Coronary artery (tissue), 2 donors: ENCODE results near the gene CDC34.
A peak's percentile ranks its signal among the peaks of the same experiment; 100 is the strongest.

ENCODE experiments used
- DNase-seq: peaks from one replicate; pipeline ENCODE4 v3.0.0-alpha.2; 2017; ENCODE audit warnings: low spot score
- H3K27ac ChIP-seq, 2 donors: fragments of 200-600 bp; sonication (generic); one replicate each; pipeline ENCODE4 v1.5.1; 2016 to 2019
- H3K4me3 ChIP-seq: fragments of 200-600 bp; sonication (generic); 2 replicates; pipeline ENCODE4 v1.5.1; 2016; ENCODE audit warnings: mild to moderate bottlenecking, moderate library complexity
- TF ChIP-seq, protein P1 (sequence below): fragments of 200-600 bp; sonication (generic); IDR thresholded peaks from one replicate; pipeline ENCODE4 v1.5.1; 2019; ENCODE audit warnings: antibody characterized with exemption

Gene CDC34

DNA sequence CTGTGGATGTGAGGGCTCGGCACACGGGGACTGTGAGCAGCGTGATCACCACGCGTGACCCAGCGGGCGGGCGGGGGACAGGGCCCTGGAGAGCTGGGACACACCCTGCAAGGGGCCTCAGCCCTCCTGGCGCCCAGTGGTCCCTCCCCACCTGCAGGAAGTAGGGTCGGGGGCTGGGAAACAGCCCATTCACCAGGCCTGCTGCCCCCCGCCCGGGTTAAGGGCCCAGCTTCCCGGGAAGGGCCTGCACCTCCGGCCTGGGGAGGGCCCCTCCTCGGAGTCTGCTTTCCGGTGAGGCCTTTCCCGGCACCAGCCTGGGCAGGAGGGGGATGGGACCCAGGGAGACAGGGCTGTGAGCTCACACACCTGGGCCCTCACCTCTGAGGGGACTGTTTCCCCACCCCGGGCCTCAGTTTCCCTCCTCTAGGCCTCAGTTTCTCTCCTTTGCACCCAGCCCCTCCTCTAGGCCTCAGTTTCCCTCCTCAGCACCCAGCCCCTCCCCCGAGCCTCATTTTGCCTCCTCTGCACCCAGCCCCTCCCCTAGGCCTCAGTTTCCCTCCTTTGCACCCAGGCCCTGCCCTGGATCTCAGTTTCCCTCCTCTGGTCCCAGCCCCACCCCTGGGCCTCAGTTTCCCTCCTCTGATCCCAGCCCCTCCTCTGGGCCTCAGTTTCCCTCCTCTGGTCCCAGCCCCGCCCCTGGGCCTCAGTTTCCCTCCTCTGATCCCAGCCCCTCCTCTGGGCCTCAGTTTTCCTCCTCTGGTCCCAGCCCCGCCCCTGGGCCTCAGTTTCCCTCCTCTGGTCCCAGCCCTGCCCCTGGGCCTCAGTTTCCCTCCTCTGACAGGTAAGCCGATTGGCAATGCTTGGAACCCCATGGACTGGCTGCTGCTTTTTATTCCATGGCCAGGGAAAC lies 37.1 kb upstream of the CDC34 start:
- no peak overlapping the region for H3K4me3 ChIP-seq
- H3K27ac ChIP-seq = no peak overlapping the region
- no peak for DNase-seq
- TF ChIP-seq, protein P1, sequence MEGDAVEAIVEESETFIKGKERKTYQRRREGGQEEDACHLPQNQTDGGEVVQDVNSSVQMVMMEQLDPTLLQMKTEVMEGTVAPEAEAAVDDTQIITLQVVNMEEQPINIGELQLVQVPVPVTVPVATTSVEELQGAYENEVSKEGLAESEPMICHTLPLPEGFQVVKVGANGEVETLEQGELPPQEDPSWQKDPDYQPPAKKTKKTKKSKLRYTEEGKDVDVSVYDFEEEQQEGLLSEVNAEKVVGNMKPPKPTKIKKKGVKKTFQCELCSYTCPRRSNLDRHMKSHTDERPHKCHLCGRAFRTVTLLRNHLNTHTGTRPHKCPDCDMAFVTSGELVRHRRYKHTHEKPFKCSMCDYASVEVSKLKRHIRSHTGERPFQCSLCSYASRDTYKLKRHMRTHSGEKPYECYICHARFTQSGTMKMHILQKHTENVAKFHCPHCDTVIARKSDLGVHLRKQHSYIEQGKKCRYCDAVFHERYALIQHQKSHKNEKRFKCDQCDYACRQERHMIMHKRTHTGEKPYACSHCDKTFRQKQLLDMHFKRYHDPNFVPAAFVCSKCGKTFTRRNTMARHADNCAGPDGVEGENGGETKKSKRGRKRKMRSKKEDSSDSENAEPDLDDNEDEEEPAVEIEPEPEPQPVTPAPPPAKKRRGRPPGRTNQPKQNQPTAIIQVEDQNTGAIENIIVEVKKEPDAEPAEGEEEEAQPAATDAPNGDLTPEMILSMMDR = no peak

DNA sequence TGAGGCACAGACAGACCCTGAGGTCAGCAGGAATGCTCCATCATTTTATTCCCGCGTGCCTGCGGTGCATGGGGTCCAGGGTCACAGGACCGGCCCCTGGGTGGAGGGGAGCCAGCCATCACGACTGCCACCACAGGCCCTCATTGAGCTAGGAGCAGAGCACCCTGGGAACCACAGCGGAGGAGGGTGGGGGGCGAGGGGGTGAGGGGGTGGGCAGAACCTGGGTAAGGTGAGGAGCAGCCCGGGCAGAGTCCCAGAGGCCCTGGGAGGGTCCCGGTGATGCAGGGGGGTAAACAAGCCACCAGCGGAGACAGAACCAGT lies 36.5 kb upstream of the CDC34 start:
- DNase-seq = no peak
- Histone ChIP-seq H3K4me3 (no peak overlapping the region), H3K27ac (no peak overlapping the region)
- TF ChIP-seq, protein P1 = no peak

DNA sequence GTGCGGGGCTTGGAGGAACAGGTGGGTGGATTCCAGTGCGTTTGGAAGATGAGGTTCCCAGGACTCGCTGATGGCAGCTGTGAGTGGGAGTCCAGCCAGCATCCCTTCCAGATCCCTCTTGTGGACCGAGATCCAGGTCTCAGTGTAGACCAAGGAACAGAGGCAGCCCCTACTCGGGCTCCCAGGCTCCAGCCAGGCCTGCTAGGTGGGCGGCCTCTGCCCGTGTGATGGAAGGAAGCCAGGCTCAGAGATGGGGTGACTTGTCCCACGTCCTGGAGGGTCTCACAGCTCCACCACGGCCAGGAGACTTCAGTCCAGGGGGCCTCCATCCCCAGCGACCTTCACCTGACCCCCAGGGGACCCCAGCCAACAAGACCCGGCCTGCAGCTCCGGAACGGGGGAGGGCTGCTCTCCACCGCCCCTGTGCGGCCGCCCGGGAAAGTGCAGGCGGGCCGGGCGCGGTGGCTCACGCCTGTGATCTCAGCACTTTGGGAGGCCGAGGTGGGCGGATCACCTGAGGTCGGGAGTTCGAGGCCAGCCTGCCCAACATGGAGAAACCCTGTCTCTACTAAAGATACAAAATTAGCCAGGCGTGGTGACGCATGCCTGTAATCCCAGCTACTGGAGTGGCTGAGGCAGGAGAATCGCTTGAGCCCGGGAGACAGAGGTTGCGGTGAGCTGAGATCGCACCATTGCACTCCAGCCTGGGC lies 36.0 kb upstream of the CDC34 start:
- TF ChIP-seq, protein P1 = no peak
- no peak for DNase-seq
- Histone ChIP-seq H3K4me3 (no peak overlapping the region), H3K27ac (no peak overlapping the region)

DNA sequence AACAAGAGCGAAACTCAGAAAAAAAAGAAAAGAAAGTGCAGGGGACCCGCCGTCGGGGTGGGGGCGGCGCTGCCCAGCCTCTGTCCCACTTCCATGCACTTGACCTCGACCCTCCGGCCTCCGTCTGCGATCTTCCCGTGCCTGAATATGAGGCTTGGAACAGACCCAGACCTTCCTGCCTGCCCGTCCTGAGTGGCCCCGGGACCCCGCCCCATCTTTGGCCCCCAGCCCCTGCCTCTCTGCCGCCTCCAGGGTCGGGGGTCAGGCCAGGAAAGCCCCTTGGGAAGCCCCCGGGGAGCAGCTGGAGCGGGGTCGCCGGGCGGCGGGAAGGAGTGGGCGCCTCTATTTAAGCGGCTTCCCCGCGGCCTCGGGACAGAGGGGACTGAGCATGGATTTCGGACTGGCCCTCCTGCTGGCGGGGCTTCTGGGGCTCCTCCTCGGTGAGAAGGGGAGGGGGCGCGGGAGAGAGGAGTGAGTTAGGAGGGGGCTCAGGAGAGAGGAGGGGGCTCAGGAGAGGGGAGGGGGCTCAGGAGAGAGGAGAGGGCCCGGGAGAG lies 35.4 kb upstream of the CDC34 start, which contains the start of gene MADCAM1:
Gene MADCAM1, plus strand, starts transcription at position 375 of the 554 bp plus-strand sequence. Its CDS starts 14 bp downstream, at position 389.
- no peak within 1 kb of the TSS for H3K27ac ChIP-seq
- TF ChIP-seq, protein P1 = no peak
- peak within 1 kb of the TSS; percentile 55 for H3K4me3 ChIP-seq
- DNase-seq = no peak

DNA sequence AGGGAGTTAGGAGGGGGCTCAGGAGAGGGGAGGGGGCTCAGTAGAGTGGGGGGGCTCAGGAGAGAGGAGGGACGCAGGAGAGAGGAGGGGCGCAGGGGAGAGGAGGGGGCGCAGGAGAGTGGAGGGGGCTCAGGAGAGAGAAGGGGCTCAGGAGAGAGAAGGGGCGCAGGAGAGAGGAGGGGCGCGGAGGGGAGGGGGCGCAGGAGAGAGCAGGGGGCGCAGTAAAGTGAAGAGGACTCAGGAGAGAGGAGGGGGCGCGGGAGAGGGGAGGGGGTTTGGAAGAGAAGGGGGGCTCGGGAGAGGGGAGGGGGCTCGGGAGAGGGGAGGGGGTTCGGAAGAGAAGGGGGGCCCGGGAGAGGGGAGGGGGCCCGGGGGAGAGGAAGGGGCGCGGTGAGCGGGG lies 34.6 kb upstream of the CDC34 start:
- Histone ChIP-seq H3K27ac (no peak overlapping the region), H3K4me3 (no peak overlapping the region)
- TF ChIP-seq, protein P1 = no peak
- DNase-seq = no peak

DNA sequence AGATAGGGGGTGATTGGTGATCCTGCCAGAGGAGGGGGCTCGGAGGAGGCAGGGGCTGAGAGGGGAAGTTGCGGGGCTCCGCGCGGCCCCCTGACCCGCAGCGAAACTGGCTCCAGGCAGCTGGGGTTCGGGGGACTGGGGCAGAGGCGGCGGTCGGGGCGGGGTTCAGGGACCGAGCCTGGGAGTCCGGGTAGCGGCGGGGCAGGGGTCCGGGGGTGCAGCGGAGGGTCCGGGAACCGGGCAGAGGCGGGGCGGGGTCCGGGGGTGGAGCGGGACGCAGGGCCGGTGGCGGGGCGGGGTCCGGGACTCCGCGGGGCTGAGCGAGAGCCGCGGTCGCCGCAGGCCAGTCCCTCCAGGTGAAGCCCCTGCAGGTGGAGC lies 34.1 kb upstream of the CDC34 start:
- DNase-seq = no peak
- TF ChIP-seq, protein P1 = no peak
- Histone ChIP-seq H3K27ac (no peak overlapping the region), H3K4me3 (peak overlapping the region; percentile 55)
